H1 (cell line): ENCODE measurements around the gene SLTM. TPM values are rescaled to one million over a fixed set of nuclear protein-coding genes. Genes with fewer than 3 reads are reported as not detected.
"Not testable (repeated sequence)": the region's sequence is repeated elsewhere in the genome, so short reads cannot be mapped to it uniquely, and the experiment has no call there.

ENCODE experiments used
- CTCF ChIA-PET: fragments of 300-600 bp; sonication (Branson Sonifier 250); formaldehyde crosslinking; loops from one replicate; lab custom pipeline; 2021; ENCODE audit not compliant: partially characterized antibody; lab: Charles Lee
- POLR2A ChIA-PET: fragments of 300-600 bp; sonication (Branson Sonifier 250); formaldehyde crosslinking; loops from one replicate; lab custom pipeline; 2021; ENCODE audit warnings: inconsistent platforms; ENCODE audit not compliant: partially characterized antibody; lab: Charles Lee
- DNase-seq, 2 experiments: peaks; one replicate each; pipeline versions ENCODE4 v3.0.0 to v3.0.0-alpha.2; 2010 to 2022; ENCODE audit warnings: low spot score in 2 of 2, low read depth in 1 of 2, mixed read lengths in 1 of 2
- FAIRE-seq: peaks from 2 replicates; lab custom pipeline; 2011; peaks lifted over from hg19 to GRCh38; lab: Jason Lieb, UNC
- H2AFZ ChIP-seq: 2 replicates; pipeline ENCODE4 v1.8.1; 2012; ENCODE audit warnings: low read length, inconsistent platforms
- H2AK5ac ChIP-seq: 2 replicates; pipeline ENCODE4 v1.6.1; 2013; ENCODE audit warnings: low read depth, low read length
- H2BK120ac ChIP-seq: replicated peaks from 2 replicates; pipeline ENCODE3; 2013; ENCODE audit warnings: low read depth, low read length, inconsistent platforms
- H2BK12ac ChIP-seq: 2 replicates; pipeline ENCODE4 v1.6.1; 2013; ENCODE audit warnings: low read depth, low read length
- H2BK15ac ChIP-seq: 2 replicates; pipeline ENCODE4 v1.6.1; 2013; ENCODE audit warnings: low read length
- H2BK20ac ChIP-seq: 2 replicates; pipeline ENCODE4 v1.6.1; 2013; ENCODE audit warnings: low read length
- H2BK5ac ChIP-seq: 2 replicates; pipeline ENCODE4 v1.6.1; 2013; ENCODE audit warnings: low read depth, low read length
- H3K14ac ChIP-seq: 2 replicates; pipeline ENCODE4 v1.6.1; 2013; ENCODE audit warnings: inconsistent platforms; ENCODE audit not compliant: insufficient read length
- H3K18ac ChIP-seq: 2 replicates; pipeline ENCODE4 v1.6.1; 2013; ENCODE audit warnings: low read length; ENCODE audit errors: extremely low read depth
- H3K23ac ChIP-seq: 2 replicates; pipeline ENCODE4 v1.6.1; 2013; ENCODE audit warnings: inconsistent platforms; ENCODE audit not compliant: insufficient read length
- H3K23me2 ChIP-seq: 2 replicates; pipeline ENCODE4 v1.6.1; 2013; ENCODE audit warnings: low read depth, low read length
- H3K27ac ChIP-seq: 2 replicates; pipeline ENCODE4 v1.6.1; 2011; ENCODE audit warnings: low read depth, low read length, inconsistent platforms
- H3K27me3 ChIP-seq, 4 experiments: replicated peaks in 1 of 4; 1 replicate in 1 of 4; 2 replicates in 3 of 4; pipeline versions ENCODE4 v1.6.1 to v1.8.1; 2011 to 2013; ENCODE audit warnings: low read length in 3 of 4, mild to moderate bottlenecking in 3 of 4, inconsistent platforms in 2 of 4, mixed read lengths in 2 of 4, moderate library complexity in 1 of 4; ENCODE audit not compliant: control insufficient read depth in 3 of 4, insufficient read depth in 3 of 4; ENCODE audit errors: extremely low read depth in 1 of 4
- H3K36me3 ChIP-seq, 4 experiments: 2 replicates each; pipeline versions ENCODE4 v1.6.1 to v1.8.1; 2011 to 2013; ENCODE audit warnings: mild to moderate bottlenecking in 4 of 4, low read length in 3 of 4, moderate library complexity in 2 of 4, control low read depth in 1 of 4, inconsistent platforms in 1 of 4; ENCODE audit not compliant: insufficient read depth in 4 of 4, control insufficient read depth in 2 of 4
- H3K4ac ChIP-seq: replicated peaks from 2 replicates; pipeline ENCODE3; 2013; ENCODE audit warnings: low read length, low read depth, mixed read lengths, inconsistent platforms; ENCODE audit not compliant: insufficient read length
- H3K4me1 ChIP-seq, 4 experiments: replicated peaks in 1 of 4; 1 replicate in 1 of 4; 2 replicates in 3 of 4; pipeline versions ENCODE4 v1.6.1 to v1.8.1; 2011 to 2013; ENCODE audit warnings: low read length in 3 of 4, inconsistent platforms in 2 of 4, mixed read lengths in 1 of 4; ENCODE audit not compliant: insufficient read depth in 4 of 4, control insufficient read depth in 3 of 4
- H3K4me2 ChIP-seq, 2 experiments: 2 replicates each; pipeline versions ENCODE4 v1.6.1 to v1.8.1; 2011 to 2013; ENCODE audit warnings: low read depth in 2 of 2, low read length in 2 of 2, control low read depth in 1 of 2, inconsistent platforms in 1 of 2, mild to moderate bottlenecking in 1 of 2; ENCODE audit not compliant: insufficient read depth in 1 of 2
- H3K4me3 ChIP-seq, 4 experiments: fragments of 200-600, 300-600 bp in 1 of 4; sonication (generic), shearing (Covaris generic), sonication (Bioruptor Twin) in 1 of 4; 2 replicates each; pipeline versions ENCODE4 v1.5.1 to v1.8.1; 2011 to 2016; ENCODE audit warnings: low read length in 4 of 4, low read depth in 3 of 4, control low read depth in 2 of 4, inconsistent platforms in 2 of 4, mild to moderate bottlenecking in 2 of 4, mixed read lengths in 1 of 4, moderate library complexity in 1 of 4; ENCODE audit not compliant: insufficient read depth in 2 of 4; ENCODE audit errors: extremely low read depth in 1 of 4
- H3K56ac ChIP-seq: replicated peaks from 2 replicates; pipeline ENCODE3; 2013; ENCODE audit warnings: low read depth, mild to moderate bottlenecking, mixed read lengths, low read length, inconsistent platforms; ENCODE audit not compliant: insufficient read length
- H3K79me1 ChIP-seq: 2 replicates; pipeline ENCODE4 v1.6.1; 2013; ENCODE audit warnings: low read depth, low read length, control low read depth
- H3K79me2 ChIP-seq, 2 experiments: 2 replicates each; pipeline versions ENCODE4 v1.6.1 to v1.8.1; 2012 to 2013; ENCODE audit warnings: low read length in 2 of 2, mild to moderate bottlenecking in 2 of 2, inconsistent platforms in 1 of 2; ENCODE audit not compliant: insufficient read depth in 2 of 2, control insufficient read depth in 1 of 2
- H3K9ac ChIP-seq, 4 experiments: replicated peaks in 1 of 4; 1 replicate in 1 of 4; 2 replicates in 3 of 4; pipeline versions ENCODE4 v1.6.1 to v1.8.1; 2011 to 2013; ENCODE audit warnings: low read depth in 3 of 4, low read length in 3 of 4, control low read depth in 2 of 4, mild to moderate bottlenecking in 2 of 4, moderate library complexity in 2 of 4, inconsistent platforms in 1 of 4; ENCODE audit errors: extremely low read depth in 1 of 4
- H3K9me3 ChIP-seq, 2 experiments: 2 replicates each; pipeline versions ENCODE4 v1.6.1 to v1.8.1; 2012 to 2013; ENCODE audit warnings: mild to moderate bottlenecking in 2 of 2, moderate library complexity in 2 of 2, control low read depth in 1 of 2, inconsistent platforms in 1 of 2, low read depth in 1 of 2, low read length in 1 of 2, mixed read lengths in 1 of 2; ENCODE audit not compliant: insufficient read depth in 2 of 2
- H4K20me1 ChIP-seq, 2 experiments: replicated peaks in 1 of 2; 2 replicates each; pipeline versions ENCODE3 to v1.8.1; 2011 to 2013; ENCODE audit warnings: inconsistent platforms in 2 of 2, low read length in 2 of 2, mild to moderate bottlenecking in 1 of 2; ENCODE audit not compliant: insufficient read depth in 2 of 2, control insufficient read depth in 1 of 2
- H4K5ac ChIP-seq: 2 replicates; pipeline ENCODE4 v1.6.1; 2013; ENCODE audit warnings: low read length, low read depth, mixed read lengths, inconsistent platforms; ENCODE audit not compliant: insufficient read length
- H4K8ac ChIP-seq: 2 replicates; pipeline ENCODE4 v1.8.0; 2013; ENCODE audit warnings: mild to moderate bottlenecking, moderate library complexity, low read length, inconsistent platforms; ENCODE audit not compliant: insufficient read depth; ENCODE audit errors: extremely low read depth
- H4K91ac ChIP-seq: replicated peaks from 2 replicates; pipeline ENCODE3; 2013; ENCODE audit warnings: low read length, mixed read lengths, inconsistent platforms; ENCODE audit not compliant: insufficient read length
- WGBS, 2 experiments: shearing (Covaris generic) in 1 of 2; methylation state at CpG; one replicate each; pipeline versions ENCODE4 v1.1.6 to v1.1.7; 2013 to 2015; ENCODE audit warnings: low lambda C conversion rate in 2 of 2, mixed read lengths in 2 of 2, inconsistent platforms in 1 of 2, low coverage in 1 of 2, missing lambda C conversion rate in 1 of 2; ENCODE audit not compliant: insufficient replicate concordance in 2 of 2, insufficient coverage in 1 of 2, insufficient read length in 1 of 2; ENCODE audit errors: extremely low coverage in 1 of 2, missing lambda C conversion rate in 1 of 2; 5-methylcytosine and 5-hydroxymethylcytosine counted together
- polyA plus RNA-seq, 7 experiments: library from polyadenylated mRNA; depleted of rRNA in 3 of 7; stranded (reverse) in 5 of 7; unstranded in 2 of 7; fragments of >200 nt in 5 of 7; fragments of 200-250 nt in 2 of 7; gene quantifications; 1 replicate in 5 of 7; 2 replicates in 1 of 7; 4 replicates in 1 of 7; pipeline versions ENCODE4 v1.2.1 to v1.2.3, GENCODE V29; 2011 to 2013; ENCODE audit warnings: missing spikeins in 2 of 7, mixed read lengths in 2 of 7
- total RNA-seq: library from RNA; stranded (reverse); fragmentation: NEBNext Ultra II Directional; extraction: Animal tissue kit (Norgen Biotek cat#: 25700); gene quantifications from 2 replicates; pipeline ENCODE4 v1.2.1, GENCODE V29; 2021

SLTM gene
- total and polyA plus RNA-seq, 2 of the 8 experiments (the other 6 are each of a cell fraction or from before 2014, with no cell fraction given) = 30.8 to 149 TPM

DNA sequence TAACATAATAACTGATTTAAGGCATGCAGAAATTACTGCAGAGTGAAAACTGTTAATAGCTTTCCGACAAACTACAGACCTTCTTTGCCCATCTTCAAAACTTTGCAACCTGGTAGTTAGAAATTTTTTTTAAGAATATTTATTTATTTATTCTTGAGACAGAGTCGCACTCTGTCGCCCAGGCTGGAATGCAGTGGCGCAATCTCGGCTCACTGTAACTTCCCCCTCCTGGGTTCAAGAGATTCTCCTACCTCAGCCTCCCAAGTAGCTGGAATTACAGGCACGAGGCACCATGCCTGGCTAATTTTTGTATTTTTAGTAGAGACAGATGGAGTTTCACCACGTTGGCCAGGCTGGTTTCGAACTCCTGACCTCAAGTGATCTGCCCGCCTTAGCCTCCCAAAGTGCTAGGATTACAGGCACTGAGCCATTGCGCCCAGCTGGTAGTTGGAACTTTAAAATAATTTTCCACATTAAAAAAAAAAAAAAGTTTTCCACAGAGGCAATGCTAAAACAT is 15.8 kb downstream of the SLTM start:
- H3K23ac ChIP-seq, H2AFZ ChIP-seq, H3K27ac ChIP-seq, H2AK5ac ChIP-seq, H3K9me3 ChIP-seq, H4K5ac ChIP-seq, H2BK120ac ChIP-seq, H3K4me3 ChIP-seq, H2BK20ac ChIP-seq, H3K18ac ChIP-seq, H3K9ac ChIP-seq, H3K4ac ChIP-seq, H3K56ac ChIP-seq, H2BK15ac ChIP-seq, H4K91ac ChIP-seq, H2BK12ac ChIP-seq, FAIRE-seq, H3K27me3 ChIP-seq, DNase-seq, H2BK5ac ChIP-seq, H3K4me1 ChIP-seq, H3K4me2 ChIP-seq, H3K79me1 ChIP-seq, H4K8ac ChIP-seq, H3K14ac ChIP-seq, H3K23me2 ChIP-seq: not testable (repeated sequence)
- ChIA-PET CTCF (interaction anchor here (0.6 to 0.8 kb wide), 2 partner anchors 11 to 62 kb away, joined by 3 read pairs; no protein-coding TSS in a partner anchor), POLR2A (interaction anchor here (1.1 to 4.5 kb wide), 3 partner anchors 10 to 41 kb away, joined by 3 to 33 read pairs (median 12); no protein-coding TSS in a partner anchor)
- 97% methylated on average over 10 of the region's 10 CpGs; no CpG with 5 or more reads in 1 of the 2 experiments for WGBS, 2 experiments
- Histone ChIP-seq H3K36me3 (peaks cover 4 to 58% (median 22%) of the 10 kb centered on the region in 4 experiments; a peak in 7 of 8 replicates), H4K20me1 (peaks cover 4 to 14% of the 10 kb centered on the region in 2 experiments), H3K79me2 (peaks cover 0 to 88% of the 10 kb centered on the region in 2 experiments; a peak in 3 of 4 replicates)
